DOHH2 (cell line): ENCODE results near the gene TSSK2.

Source experiments
- H3F3A ChIP-seq: fragments of 200-600 bp; sonication (generic), shearing (Covaris generic); 2 replicates; pipeline ENCODE4 v1.6.0; 2016; ENCODE audit warnings: antibody characterized with exemption, mild to moderate bottlenecking; ENCODE audit not compliant: control insufficient read depth, insufficient read depth
- H3K27ac ChIP-seq: fragments of 200-600 bp; sonication (generic); 2 replicates; pipeline ENCODE4 v1.5.1; 2014; ENCODE audit warnings: low read depth, mild to moderate bottlenecking, low read length, moderate library complexity
- H3K27me3 ChIP-seq: fragments of 200-600 bp; sonication (generic); 2 replicates; pipeline ENCODE4 v1.6.1; 2014; ENCODE audit warnings: mild to moderate bottlenecking, low read length, mixed read lengths; ENCODE audit not compliant: control insufficient read depth
- H3K36me3 ChIP-seq: fragments of 200-600 bp; sonication (generic); 2 replicates; pipeline ENCODE4 v1.6.1; 2014; ENCODE audit warnings: mild to moderate bottlenecking, low read length, moderate library complexity, mixed read lengths; ENCODE audit not compliant: control insufficient read depth
- H3K4me1 ChIP-seq: fragments of 200-600 bp; sonication (generic); 2 replicates; pipeline ENCODE4 v1.6.1; 2014; ENCODE audit warnings: mild to moderate bottlenecking, low read length, mixed read lengths; ENCODE audit not compliant: control insufficient read depth
- H3K4me2 ChIP-seq: fragments of 200-600 bp; sonication (generic); 2 replicates; pipeline ENCODE4 v1.6.0; 2014; ENCODE audit warnings: mild to moderate bottlenecking, low read length, moderate library complexity
- H3K4me3 ChIP-seq: fragments of 200-600 bp; sonication (generic); 2 replicates; pipeline ENCODE4 v1.5.1; 2014; ENCODE audit warnings: mild to moderate bottlenecking, low read length, mixed read lengths
- H3K79me2 ChIP-seq: fragments of 200-600 bp; sonication (generic); 2 replicates; pipeline ENCODE4 v1.6.1; 2014; ENCODE audit warnings: mild to moderate bottlenecking, low read length, mixed read lengths; ENCODE audit not compliant: control insufficient read depth
- H3K9me2 ChIP-seq: fragments of 200-600 bp; sonication (generic); replicated peaks from 2 replicates; pipeline ENCODE4 v1.6.1; 2014; ENCODE audit warnings: mild to moderate bottlenecking, low read length, mixed read lengths; ENCODE audit not compliant: control insufficient read depth
- H3K9me3 ChIP-seq: fragments of 200-600 bp; sonication (generic); 2 replicates; pipeline ENCODE4 v1.6.1; 2014; ENCODE audit warnings: antibody characterized with exemption, low read length, mixed read lengths; ENCODE audit not compliant: control insufficient read depth, insufficient read depth
- H4K20me1 ChIP-seq: fragments of 200-600 bp; sonication (generic); 2 replicates; pipeline ENCODE4 v1.6.0; 2014; ENCODE audit warnings: low read depth, mild to moderate bottlenecking, antibody characterized with exemption, low read length, moderate library complexity; ENCODE audit not compliant: control insufficient read depth, insufficient read depth
- EZH2phosphoT487 ChIP-seq: fragments of 200-600 bp; sonication (generic); IDR thresholded peaks from 2 replicates; pipeline ENCODE4 v1.6.1; 2017; ENCODE audit warnings: borderline replicate concordance, mild to moderate bottlenecking, antibody characterized with exemption, low read length, moderate library complexity, mixed read lengths
- TF ChIP-seq, protein P1 (sequence below): fragments of 200-600 bp; sonication (generic); IDR thresholded peaks from one replicate; pipeline ENCODE4 v1.5.1; 2014; ENCODE audit warnings: antibody characterized with exemption, mild to moderate bottlenecking, low read depth, low read length; ENCODE audit not compliant: poor library complexity, severe bottlenecking

Gene TSSK2

DNA sequence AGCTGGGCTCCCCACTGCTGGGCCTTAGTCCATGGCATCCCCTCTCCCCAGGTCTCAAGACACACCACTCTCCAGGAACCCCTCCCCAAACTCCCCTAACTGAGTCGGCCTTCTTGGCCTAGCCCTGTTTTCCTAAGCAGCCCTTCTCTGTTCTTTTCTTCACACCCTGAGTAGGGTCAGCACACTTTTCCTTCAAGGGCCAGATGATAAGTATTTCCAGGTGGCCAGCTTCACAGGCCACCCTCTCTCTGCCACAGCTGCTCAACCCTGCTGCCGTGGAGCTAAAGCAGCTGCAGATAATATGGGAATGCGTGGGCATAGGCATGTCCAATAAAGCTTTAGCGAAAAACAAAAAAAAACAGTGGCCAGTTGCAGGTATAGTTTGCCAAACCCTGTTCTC is 33.0 kb upstream of the TSSK2 start:
- no peaks in the 10 kb centered on the region for H3F3A ChIP-seq
- no peak for TF ChIP-seq EZH2phosphoT487
- TF ChIP-seq, protein P1, sequence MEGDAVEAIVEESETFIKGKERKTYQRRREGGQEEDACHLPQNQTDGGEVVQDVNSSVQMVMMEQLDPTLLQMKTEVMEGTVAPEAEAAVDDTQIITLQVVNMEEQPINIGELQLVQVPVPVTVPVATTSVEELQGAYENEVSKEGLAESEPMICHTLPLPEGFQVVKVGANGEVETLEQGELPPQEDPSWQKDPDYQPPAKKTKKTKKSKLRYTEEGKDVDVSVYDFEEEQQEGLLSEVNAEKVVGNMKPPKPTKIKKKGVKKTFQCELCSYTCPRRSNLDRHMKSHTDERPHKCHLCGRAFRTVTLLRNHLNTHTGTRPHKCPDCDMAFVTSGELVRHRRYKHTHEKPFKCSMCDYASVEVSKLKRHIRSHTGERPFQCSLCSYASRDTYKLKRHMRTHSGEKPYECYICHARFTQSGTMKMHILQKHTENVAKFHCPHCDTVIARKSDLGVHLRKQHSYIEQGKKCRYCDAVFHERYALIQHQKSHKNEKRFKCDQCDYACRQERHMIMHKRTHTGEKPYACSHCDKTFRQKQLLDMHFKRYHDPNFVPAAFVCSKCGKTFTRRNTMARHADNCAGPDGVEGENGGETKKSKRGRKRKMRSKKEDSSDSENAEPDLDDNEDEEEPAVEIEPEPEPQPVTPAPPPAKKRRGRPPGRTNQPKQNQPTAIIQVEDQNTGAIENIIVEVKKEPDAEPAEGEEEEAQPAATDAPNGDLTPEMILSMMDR, result no peak
- H3K4me2 ChIP-seq, result no peak overlapping the region
- H3K9me2 ChIP-seq, result no peaks in the 10 kb centered on the region
- no peak overlapping the region for H3K4me3 ChIP-seq
- H3K79me2 ChIP-seq, result peaks cover 73% of the 10 kb centered on the region
- peaks cover 5% of the 10 kb centered on the region; the same call in 1 of the 2 replicates for H3K36me3 ChIP-seq
- no peaks in the 10 kb centered on the region for H3K27me3 ChIP-seq
- peaks cover 7% of the 10 kb centered on the region; the same call in 1 of the 2 replicates for H4K20me1 ChIP-seq
- H3K9me3 ChIP-seq, result no peaks in the 10 kb centered on the region
- no peak overlapping the region for H3K27ac ChIP-seq
- H3K4me1 ChIP-seq, result no peaks in the 10 kb centered on the region

DNA sequence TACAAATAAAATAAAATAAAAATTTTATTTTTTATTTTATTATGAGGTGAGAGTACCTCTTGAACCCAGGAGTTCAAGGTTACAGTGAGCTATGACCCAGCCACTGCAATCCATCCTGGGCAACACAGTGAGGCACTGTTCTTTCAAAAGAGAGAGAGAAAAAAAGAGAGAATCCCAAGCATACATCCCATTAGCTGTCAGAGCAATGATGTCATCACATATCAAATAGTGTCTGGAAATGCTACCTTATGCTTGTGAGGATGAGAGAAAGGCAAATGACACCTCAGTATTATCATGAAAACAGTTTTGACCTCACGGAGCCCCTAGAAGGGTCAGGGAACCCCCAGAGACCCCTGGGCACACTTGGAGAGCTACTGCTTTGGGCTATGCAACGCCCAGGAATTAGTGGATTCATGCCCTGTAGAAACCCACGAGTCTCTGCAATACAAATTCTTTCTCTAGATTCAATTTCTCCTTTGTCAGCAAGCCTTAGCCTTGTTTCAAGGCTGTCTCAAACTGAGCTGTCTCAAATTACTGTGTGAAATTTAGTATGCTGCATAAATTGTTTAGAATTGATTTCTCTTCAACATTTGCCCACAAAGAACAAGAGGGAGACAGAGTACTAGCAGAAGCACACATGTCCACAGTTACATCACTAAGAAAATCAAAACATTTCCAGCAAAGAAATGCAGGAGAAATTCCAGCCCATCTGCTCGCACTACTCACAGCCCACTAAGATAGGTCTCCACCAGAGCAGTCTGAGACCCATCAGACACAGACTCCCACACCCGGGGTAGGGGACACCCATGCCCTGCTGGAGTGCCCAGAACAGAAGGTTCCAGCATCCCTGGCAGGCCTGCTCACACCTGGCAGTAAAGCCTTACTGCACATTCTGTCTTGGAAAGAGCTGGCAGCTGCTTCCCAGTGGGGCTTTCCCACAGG is 27.0 kb upstream of the TSSK2 start:
- Histone ChIP-seq H3K9me2 (no peaks in the 10 kb centered on the region), H4K20me1 (peaks cover 17% of the 10 kb centered on the region), H3K4me3 (no peak overlapping the region), H3F3A (no peaks in the 10 kb centered on the region), H3K4me2 (no peak overlapping the region), H3K4me1 (peaks cover 4% of the 10 kb centered on the region), H3K27ac (no peak overlapping the region), H3K36me3 (no peaks in the 10 kb centered on the region; the same call in 1 of the 2 replicates), H3K9me3 (no peaks in the 10 kb centered on the region), H3K27me3 (no peaks in the 10 kb centered on the region), H3K79me2 (peaks cover 89% of the 10 kb centered on the region)
- TF ChIP-seq, protein P1, result no peak
- no peak for TF ChIP-seq EZH2phosphoT487

DNA sequence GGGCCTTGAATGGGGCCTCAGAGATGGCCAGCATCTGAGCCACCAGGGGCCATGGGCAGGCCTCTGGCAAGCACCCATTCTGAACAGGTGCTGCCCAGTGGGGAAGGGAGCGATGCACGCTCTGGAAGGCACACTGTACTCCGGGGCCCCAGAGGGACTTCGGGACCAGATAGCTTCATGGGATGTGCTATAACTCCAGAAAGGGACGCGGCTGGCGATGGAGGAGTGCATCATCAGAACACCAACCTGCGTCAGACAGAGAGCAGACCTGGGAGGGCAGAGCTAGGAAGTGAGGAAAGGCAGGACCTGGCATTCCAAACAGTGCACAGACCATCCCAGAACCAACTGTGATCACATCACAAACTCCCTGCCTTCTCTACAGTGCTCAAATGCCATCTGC is 25.7 kb upstream of the TSSK2 start:
- H3K36me3 ChIP-seq, result no peaks in the 10 kb centered on the region
- no peaks in the 10 kb centered on the region for H3K9me3 ChIP-seq
- peaks cover 90% of the 10 kb centered on the region for H3K79me2 ChIP-seq
- H3F3A ChIP-seq, result no peaks in the 10 kb centered on the region
- TF ChIP-seq EZH2phosphoT487, result no peak
- TF ChIP-seq, protein P1, result no peak
- no peak overlapping the region for H3K4me2 ChIP-seq
- H3K4me3 ChIP-seq, result no peak overlapping the region
- peaks cover 15% of the 10 kb centered on the region for H3K4me1 ChIP-seq
- H3K27ac ChIP-seq, result no peak overlapping the region
- no peaks in the 10 kb centered on the region for H3K9me2 ChIP-seq
- H4K20me1 ChIP-seq, result peaks cover 23% of the 10 kb centered on the region
- H3K27me3 ChIP-seq, result no peaks in the 10 kb centered on the region
